Inflammatory macrophage treated with lipopolysaccharide for 1 hour (primary cell): ENCODE measurements around the gene BCAS4.

Experiments
- DNase-seq, 2 donors: peaks; one replicate each; pipeline ENCODE4 v3.0.0-alpha.2; 2020 to 2022

Gene BCAS4

GRCh38 chr20:50857348-50857747 lies 62.5 kb downstream of the BCAS4 start:
- no peak for DNase-seq

GRCh38 chr20:50858525-50858924 lies 63.7 kb downstream of the BCAS4 start:
- DNase-seq: no peak

- no peak for DNase-seq
These were observed 64.3 kb downstream of the BCAS4 start for GRCh38 chr20:50859161-50859560.

GRCh38 chr20:50861012-50861411 lies 66.2 kb downstream of the BCAS4 start:
- DNase-seq: no peak

GRCh38 chr20:50862546-50862945 lies 67.7 kb downstream of the BCAS4 start:
- no peak for DNase-seq

- no peak for DNase-seq
These were observed 70.3 kb downstream of the BCAS4 start for GRCh38 chr20:50865114-50865513.

- no peak for DNase-seq
These were observed 70.7 kb downstream of the BCAS4 start for GRCh38 chr20:50865591-50865990.

- no peak for DNase-seq
These were observed 71.3 kb downstream of the BCAS4 start for GRCh38 chr20:50866036-50866685.

GRCh38 chr20:50866831-50867230 lies 72.0 kb downstream of the BCAS4 start:
- no peak for DNase-seq

- DNase-seq: no peak
These were observed 72.9 kb downstream of the BCAS4 start for GRCh38 chr20:50867805-50868204.

- no peak for DNase-seq
These were observed 73.9 kb downstream of the BCAS4 start for GRCh38 chr20:50868509-50869495.

GRCh38 chr20:50870561-50871161 lies 75.8 kb downstream of the BCAS4 start:
- DNase-seq: no peak

- DNase-seq: no peak
These were observed 77.9 kb downstream of the BCAS4 start for GRCh38 chr20:50872560-50873425.

- no peak for DNase-seq
These were observed 78.7 kb downstream of the BCAS4 start for GRCh38 chr20:50873585-50873984.

- no peak for DNase-seq
These were observed 79.4 kb downstream of the BCAS4 start for GRCh38 chr20:50874111-50874757.

- no peak for DNase-seq
These were observed 80.2 kb downstream of the BCAS4 start for GRCh38 chr20:50874758-50875665.

GRCh38 chr20:50876063-50876685 lies 81.3 kb downstream of the BCAS4 start:
- no peak for DNase-seq

- no peak for DNase-seq
These were observed 82.0 kb downstream of the BCAS4 start for GRCh38 chr20:50876816-50877215.

GRCh38 chr20:50877232-50877743 lies 82.4 kb downstream of the BCAS4 start:
- no peak for DNase-seq
